LHCN-M2 (cell line): ENCODE measurements around the gene TNRC6A. TPM values are rescaled to one million over a fixed set of nuclear protein-coding genes. Genes with fewer than 3 reads are reported as not detected.
A peak's percentile ranks its signal among the peaks of the same experiment; 100 is the strongest.
"Not testable (repeated sequence)": the region's sequence is repeated elsewhere in the genome, so short reads cannot be mapped to it uniquely, and the experiment has no call there.

Experiments used
- DNase-seq: peaks from one replicate; pipeline ENCODE4 v3.0.0-alpha.2; 2012; ENCODE audit warnings: low read depth
- polyA plus RNA-seq: library from polyadenylated mRNA; unstranded; fragments of >200 nt; gene quantifications from one replicate; pipeline ENCODE4 v1.2.1, GENCODE V29; 2012; ENCODE audit warnings: missing spikeins
- total RNA-seq: library from RNA; depleted of rRNA; stranded (reverse); fragments of >200 nt; gene quantifications from 2 replicates; pipeline ENCODE4 v1.2.3, GENCODE V29; 2014; rRNA removed

The TNRC6A gene
- 20.1 and 24.7 TPM in 2 replicates for total RNA-seq
- 16.0 TPM for polyA plus RNA-seq

DNA sequence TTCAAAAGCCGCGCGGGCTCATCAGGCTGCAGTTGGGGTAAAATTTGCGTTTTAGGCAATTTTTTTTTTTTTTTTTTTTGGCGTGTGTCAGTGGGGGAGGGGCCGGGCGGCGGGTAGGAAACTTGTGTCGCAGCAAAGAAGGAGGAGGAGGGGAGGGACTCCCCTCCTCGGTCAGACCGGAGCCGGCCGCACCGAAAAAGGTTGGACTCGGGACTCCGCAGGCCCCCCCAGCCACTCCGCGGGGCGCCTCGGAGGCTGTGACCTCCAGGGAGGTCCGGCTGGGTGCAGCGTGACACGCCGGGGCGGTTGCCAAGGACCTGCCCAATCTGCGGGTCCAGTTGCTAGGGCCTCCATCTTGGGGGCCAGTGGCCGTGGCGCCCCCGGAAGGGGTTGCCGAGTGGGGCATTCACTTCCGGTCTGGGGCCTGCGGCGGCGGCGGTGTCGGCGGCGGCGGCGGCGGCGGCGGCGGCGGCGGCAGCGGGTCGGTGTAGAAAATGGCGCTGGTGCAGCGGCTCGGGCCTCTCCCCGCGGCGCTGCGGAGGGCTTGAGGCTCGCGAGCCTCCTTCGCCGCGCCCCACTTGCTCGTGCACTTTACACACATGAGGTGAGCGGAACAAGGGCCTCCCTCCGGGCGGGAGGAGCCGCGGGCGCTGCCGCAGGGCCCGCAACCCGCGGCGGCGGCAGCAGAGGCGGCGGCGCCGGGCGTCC is at the start of gene TNRC6A:
TNRC6A (plus strand) TSS at position 409 of the 708 bp plus-strand sequence; CDS start at position 600, 191 bp downstream.
- peak; percentile 89 for DNase-seq

DNA sequence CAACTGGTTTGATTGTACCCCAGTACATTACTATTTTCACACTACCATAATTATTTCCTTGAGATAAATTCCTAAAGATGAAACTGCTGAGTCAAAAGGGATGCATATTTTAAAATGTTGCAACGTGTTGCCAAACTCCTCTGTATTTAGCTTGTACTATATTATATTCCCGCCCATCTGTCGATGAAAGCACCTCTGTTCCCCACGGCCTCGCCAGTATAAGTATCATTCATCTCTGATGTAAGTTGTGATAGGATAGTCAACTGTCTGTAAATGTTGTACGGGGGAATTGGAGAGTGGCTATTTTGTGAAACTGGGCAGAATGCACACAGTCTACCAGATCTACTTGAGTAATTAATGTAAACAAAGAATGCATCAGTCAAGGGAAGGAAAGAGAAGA is 47.7 kb upstream of the TNRC6A start:
- DNase-seq = peak; percentile 12

DNA sequence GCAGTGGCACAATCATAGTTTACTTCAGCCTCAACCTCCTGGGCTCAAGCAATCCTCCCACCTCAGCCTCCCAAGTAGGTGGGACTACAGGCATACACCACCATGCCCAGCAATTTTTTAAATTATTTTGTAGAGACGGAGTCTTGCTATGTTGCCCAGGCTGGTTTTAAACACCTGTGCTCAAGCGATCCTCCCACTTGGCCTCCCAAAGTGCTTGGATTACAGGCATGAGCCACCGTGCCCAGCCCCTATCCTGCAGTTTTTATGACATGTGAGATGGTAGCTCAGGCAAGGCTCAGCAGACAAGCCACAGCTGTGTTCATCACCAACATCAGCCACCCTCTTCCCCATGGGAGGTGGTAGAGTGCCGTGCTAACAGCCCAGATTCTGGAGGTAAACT is 46.2 kb upstream of the TNRC6A start:
- no peak for DNase-seq

DNA sequence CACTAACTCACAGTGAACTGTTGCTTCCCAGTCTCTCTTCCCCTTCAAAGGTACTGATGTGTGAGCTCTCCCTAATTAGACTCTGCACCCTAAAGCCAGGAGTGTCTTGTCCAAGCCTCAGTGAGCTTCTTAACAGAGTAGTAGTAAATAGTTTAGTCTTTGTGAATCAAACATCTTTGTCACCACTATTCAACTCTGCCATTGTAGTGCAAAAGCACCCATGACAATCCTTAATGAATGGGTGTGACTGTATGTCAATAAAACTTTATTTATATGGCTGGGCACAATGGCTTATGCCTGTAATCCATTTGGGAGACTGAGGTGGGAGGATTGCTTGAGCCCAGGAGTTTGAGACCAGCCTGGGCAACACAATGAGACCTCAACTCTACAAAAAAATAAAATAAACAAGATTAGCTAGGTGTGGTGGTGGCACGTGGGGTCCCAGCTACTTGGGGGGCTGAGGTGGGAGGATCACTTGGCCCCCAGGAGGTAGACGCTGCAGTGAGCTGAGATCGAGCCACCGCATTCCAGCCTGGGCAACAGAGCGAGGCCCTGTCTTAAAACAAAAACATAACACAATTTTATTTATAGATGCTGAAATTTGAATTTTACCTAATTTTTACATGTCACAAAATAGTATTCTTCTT is 45.5 kb upstream of the TNRC6A start:
- DNase-seq = no peak

DNA sequence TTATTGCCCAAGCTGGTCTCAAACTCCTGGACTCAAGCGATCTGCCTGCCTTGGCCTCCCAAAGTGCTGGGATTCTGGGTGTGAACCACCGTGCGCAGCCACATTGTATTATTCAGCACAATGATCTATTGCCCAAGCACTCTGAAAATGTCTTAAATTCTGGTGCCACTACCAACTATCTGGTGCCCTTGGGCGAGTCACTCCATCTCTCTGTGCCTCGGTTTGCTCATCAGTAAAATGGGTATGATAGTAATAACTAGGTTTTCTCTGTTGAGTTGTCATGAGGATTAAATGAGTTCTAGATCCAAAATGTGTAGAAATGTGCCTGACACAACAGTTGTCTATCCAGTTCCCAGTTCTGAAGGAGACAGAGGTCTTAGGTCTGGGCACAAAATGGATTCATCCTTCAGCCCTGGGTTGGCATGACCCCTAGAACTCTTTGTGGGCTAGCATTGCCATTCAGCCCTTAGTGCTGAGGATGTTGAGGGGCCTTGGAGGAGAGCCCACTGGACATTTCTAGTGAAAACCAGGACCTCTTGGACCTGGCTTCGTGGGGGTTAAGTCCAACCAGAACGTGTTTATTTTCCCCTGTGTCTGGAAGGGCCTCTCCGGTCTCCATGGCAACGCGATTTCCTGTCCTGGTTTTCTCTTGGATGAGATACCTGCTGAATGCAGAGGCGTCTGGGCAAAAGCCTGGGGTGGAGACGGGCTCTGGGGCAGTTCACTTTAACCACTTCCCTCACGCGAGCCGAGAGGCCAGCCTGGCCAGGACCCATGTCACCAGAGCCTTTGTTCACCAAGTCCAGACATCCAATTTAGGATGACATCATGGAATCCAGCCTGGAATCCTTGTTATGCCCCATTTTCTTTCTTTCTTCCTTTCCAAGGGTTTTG is 43.7 kb upstream of the TNRC6A start:
- DNase-seq = peak; percentile 56

DNA sequence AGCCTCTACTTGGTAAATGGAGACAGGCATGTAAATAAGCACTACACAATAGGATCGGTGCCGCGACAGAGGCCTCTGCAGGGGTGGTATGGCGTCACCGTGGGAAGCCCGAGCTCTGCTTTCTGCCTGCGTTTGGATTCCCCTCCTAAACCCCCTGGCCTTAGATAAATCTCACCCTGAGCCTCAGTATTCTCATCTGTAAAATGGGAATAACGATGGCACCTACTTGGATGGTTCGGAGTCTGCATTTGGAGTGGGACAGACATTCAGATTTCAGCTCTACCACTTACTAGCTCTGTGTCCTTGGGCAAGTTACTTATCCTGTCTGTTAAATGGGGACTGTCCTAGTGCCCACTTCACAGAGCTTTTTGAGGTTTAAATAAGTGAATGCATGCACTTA is 42.8 kb upstream of the TNRC6A start:
- DNase-seq = no peak

DNA sequence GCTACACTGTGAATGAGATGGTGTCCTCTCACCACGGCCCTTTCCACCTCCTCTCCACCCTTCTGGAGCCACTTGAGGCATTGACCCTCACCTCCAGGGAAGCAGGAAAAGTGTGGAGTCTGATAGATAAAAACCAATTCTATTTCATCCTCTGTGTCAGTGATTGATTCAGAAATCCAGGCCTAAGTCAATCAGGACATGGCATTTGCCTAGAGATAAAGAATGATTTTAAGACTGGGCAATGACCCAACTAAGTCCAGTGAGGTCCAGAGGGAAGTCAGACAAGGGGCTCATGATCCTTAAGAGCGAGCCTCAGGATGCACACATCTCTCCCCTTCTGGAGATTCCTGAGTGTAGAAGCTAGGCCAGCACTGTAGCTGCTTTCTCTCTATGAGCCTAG is 41.1 kb upstream of the TNRC6A start:
- DNase-seq = no peak

DNA sequence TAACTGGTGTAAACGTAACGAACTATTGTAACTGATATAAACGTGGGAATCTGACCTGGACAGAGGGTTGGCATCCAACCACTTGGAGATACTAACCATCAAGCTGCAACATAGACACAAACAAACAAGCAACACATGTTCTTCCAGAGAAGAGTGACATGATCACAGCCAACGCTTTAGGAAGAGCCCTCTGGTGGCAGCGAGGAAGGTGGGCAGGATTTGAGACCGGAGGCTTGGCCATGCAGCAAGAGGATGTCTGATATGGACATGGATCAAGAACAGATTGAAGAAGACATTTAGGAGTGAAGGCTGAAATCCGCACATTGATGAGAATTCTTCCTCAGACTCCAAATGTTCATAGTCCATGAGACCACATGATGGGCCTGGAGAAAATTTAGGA is 40.3 kb upstream of the TNRC6A start:
- DNase-seq = peak; percentile 75

DNA sequence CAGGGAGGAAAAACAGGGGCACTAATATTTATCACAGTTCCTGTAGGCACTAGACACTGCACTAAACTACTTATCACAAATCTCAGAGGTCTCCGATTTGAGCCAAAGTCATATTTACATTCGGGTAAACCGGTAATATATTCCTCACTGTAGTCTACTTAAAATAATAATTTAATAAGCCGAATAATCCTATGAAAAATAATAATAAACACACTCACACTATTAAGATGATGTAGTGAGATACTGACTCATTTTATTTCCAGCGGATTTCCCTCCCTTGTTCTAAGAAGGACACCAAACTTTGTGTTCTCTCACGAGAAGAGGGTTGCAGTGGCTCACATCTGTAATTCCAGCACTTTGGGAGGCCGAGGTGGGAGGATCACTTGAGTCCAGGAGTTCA is 36.6 kb upstream of the TNRC6A start:
- no peak for DNase-seq

DNA sequence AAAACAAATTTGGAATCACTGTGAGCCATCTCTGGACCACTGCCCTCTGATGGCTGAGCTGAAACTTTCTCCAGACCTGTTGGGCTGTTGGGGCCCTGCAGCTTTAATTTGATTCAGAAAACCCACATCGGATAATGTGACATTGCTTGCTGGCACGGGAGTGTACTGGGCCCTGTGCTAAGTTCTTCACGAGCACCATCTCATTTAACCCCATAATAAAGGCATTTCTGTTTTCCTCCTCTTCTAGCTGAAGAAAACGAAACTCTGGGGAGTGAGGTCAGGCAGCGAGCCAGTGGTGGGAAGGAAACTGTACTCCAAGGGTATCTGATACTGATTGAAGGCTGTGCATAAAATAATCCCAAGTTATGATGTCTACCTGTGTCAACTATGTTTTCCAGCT is 34.5 kb upstream of the TNRC6A start:
- DNase-seq = no peak

DNA sequence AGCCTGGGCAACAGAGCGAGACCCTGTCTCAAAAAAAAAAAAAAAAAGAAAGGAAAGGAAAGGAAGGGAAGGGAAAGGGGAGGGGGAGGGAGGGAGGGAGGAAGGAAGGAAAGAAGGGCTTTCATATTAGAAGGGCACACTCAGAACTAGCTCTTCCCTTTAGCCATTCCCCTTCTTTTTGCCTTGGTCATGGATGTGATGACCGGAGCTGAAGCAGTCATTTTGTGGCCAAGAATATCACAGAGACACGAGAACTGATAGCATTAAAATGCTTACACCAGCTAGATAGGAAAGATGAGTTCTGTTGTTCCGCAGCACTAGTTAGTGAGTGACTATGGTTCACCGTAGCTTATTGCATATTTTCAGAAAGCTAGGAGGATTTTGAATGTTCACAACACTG is 32.8 kb upstream of the TNRC6A start:
- no peak for DNase-seq

DNA sequence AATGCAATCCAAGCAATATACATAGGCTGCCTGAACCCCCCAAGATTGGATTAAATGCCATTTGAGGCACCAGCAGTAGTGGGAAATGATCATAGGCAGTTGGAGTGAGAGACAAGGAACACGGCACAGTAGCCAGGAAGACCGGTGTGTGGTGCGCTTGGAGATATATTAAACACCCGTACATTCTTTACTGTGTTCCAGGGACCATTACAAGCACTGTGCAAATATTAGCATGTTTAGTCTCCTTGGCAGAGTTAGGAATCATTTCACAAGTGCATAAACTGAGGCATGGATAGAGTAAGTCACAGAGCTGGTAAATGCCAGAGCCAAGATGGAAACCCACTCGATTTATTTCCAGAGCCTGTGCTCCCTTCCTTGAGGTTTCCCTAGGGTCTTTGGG is 31.1 kb upstream of the TNRC6A start:
- no peak for DNase-seq

DNA sequence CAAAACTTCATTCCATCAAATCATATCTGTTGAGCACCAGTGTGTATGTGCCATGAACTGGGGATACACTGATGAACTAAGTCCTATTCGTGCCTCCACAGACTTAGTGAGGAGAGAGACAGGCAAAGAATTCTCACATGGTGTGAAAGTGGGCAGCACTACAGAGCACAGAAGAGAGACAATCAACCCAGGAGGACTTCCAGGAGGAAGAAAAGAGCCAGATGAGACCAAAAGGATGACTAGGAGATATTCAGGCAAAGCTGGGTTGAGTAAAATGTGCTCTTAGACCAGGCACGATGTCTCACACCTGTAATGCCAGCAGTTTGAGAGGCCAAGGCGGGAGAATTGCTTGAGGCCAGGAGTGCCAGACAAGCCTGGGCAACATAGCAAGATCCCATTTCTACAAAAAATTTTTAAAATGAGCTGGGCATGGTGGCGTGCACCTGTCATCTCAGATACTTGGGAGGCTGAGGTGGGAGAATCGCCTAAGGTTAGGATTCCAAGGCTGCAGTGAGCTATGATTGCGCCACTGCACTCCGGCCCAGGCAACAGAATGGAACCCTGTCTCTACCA is 30.2 kb upstream of the TNRC6A start:
- no peak for DNase-seq

DNA sequence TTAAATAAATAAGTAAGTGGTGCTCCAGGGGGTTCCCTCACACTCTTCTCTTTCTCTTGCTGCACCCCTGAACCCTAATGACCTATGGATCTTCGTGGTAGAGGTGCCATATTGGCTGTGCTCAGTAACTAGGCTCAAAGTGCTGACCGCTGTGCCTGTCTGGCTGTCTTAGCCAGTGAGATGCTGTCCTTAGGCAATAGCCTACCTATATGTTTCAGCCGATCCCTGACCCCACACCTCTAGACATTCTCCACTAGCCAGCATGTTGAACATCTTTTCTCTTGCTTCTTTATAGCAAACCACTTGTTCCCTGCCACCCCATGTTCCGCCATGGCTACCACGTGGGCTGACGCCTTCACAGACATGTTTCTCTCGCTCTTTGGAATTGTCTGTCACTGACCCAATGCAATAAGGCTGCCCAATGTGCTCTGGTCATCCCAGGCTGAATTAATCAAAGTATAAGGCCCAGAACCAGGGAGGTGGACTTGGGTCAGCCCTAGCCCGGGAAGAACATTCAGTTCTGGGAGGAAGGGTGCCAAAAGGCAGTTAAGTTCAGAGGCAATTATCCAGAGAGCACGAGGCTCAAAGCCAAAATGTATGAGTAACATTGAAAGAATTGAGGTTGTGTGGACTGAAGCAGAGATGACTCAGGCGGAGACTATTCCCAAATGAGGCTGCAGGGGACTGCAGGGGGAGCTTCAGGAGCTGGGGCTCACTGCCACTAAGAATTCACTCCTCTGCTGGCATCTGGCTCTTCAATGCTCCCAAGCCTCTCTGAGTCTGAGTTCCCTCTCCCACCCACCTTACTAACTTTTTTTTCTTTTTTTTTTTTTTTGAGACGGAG is 28.7 kb upstream of the TNRC6A start:
- peak; percentile 99 for DNase-seq

DNA sequence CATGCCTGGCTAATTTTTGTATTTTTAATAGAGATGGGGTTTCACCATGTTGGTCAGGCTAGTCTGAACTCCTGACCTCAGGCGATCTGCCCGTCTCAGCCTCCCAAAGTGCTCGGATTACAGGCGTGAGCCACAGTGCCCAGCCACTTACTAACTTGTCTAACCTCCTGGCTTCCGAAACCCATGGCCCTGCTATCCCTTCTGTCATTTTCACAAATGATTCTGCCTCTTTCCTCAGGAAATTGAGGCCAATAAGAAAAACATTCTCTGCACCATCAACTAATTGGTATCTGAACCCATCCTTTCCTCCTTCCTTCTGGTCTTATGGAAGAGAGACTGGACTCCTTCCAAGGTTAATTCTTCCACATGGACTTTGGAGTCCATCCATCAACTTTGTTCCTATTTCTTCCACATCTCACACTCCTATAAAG is 27.9 kb upstream of the TNRC6A start:
- DNase-seq = peak; percentile 62

DNA sequence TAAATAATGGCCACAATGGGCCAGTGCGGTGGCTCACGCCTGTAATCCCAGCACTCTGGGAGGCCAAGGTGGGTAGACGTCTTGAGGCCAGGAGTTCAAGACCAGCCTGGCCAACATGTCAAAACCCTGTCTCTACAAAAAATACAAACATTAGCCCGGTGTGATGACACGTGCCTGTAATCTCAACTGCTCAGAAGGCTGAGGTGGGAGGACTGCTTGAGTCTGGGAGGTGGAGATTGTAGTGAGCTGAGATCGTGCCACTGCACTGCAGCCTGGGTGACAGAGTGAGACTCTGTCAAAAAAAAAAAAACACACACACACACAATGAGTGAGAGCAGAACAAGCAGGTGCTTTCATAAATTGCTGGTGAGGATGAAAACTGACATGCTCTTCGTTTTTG is 21.7 kb upstream of the TNRC6A start:
- DNase-seq = not testable (repeated sequence)

DNA sequence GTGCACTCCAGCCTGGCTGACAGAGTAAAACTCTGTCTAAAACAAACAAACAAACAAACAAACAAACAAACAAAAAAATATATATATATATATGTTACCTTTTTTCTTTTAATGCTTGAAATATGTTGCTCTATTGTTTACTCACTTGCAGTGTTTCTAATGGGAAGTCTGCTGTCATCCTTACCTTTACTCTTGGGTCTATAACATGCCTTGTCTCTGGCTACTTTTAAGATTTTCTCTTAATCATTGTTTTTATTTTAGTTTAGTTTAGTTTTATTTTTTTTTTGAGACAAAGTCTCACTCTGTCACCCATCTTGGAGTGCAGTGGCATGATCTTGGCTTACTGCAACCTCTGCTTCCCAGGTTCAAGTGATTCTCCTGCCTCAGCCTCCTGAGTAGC is 16.1 kb upstream of the TNRC6A start:
- no peak for DNase-seq

DNA sequence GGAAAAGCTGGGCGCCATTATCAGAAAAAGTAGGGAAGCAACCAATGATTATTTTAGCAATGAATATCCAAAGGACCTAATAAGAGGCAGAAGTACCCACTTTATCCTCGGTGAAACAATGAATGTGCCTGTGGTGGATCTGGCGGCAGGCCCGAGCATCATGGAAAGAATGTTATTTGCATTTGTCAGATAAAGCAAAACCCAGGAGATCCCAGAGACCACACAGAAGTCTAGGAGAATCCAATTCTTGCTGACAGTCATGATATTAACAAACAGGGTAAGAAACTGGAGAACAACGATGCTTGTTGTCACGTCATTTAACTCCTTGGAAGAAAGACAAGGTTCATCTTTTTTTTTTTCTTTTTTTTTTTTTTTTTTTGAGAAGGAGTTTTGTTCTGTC is 12.0 kb upstream of the TNRC6A start:
- DNase-seq = peak; percentile 29

DNA sequence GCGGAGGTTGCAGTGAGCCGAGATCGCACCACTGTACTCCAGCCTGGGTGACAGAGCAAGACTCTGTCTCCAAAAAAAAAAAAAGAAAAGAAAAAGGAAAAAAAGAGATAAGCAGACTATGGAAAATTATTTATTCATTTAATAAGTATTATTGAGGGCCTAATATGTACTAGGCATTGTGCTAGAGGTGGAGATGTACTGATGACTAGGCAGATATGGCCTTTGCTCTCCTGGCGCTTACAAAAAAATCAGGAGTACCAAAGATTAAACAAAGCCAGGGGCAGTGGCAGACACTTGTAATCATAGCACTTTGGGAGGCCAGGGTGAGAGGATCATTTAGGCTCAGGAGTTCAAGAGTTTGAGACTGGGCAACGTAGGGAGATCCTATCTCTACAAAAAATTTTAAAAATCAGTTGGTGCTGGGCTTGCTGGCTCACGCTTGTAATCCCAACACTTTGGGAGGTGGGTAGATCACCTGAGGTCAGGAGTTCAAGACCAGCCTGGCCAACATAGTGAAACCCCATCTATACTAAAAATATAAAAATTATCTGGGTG is 10.4 kb upstream of the TNRC6A start:
- no peak for DNase-seq

DNA sequence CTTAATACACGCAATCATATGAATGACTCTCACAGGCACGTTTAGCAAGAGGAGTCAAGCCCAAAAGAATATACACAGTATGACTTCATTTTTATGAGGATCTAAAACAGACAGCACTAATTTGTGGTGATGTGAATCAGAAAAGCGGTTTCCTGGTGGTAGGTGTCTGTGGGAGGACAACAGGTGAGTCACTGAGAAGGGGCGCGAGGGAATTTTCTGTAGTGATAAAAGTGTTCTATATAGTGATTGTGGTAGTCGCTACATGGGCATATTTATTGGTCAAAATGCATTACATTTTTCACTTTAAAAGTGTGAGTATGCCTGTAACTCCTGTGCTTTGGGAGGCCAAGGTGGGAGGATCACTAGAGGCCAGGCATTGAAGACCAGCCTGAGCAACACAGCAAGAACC is 7.6 kb upstream of the TNRC6A start:
- no peak for DNase-seq

DNA sequence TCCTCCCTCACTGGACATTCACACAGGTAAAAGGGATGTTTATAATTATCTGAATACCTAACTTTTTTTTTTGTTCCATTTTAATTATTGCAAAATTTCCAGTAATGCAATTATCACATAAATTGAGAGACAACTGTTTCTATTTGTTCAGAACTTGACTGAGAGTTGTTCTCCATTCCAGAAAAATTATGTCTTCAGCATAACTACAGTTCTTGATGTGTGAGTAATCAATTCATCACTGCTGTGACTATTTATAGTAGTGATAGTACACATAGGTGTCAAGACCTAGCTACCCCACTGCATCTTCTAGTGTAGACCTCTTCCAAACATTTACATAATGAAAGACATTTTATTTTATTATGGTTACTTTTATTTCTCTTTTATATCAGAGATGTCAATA is 5.8 kb upstream of the TNRC6A start:
- DNase-seq = peak; percentile 37
